Measurements from ENCODE around the gene ADRA2B. TPM values are rescaled to one million over a fixed set of nuclear protein-coding genes. Genes with fewer than 3 reads are reported as not detected.

Gene ADRA2B
- total RNA-seq, 1 experiment from 2014 or later = 4.7 TPM

DNA sequence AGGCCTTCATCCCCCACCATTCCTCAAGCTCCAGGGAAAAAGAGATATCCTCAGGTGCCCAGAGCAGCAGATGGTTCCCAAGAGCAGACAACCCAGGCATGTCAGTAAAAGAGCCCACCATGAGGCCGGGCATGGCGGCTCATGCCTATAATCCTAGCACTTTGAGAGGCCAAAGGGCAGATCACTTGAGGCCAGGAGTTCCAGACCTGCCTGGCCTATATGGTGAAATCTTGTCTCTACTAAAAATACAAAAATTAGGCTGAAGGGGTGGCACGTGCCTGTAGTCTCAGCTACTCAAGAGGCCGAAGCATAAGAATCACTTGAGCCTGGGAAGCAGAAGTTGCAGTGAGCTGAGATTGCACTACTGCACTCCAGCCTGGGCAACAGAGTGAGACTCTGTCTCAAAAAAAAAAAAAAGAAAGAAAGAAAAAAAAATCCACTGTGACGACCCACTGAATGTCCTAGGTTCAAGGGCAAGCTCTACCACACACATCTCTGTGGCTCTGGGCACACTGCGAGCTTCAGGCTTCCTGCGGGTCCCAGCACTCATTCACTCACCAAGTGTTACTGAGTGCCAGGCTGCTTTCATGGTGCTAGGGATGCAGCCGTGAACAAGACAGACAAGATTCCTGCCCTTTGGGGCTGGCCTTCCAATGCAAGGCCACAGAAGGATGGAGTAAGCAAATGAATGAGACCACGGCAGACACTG, 35.4 kb upstream of the ADRA2B start (continued):
- TF ChIP-seq, protein P1, sequence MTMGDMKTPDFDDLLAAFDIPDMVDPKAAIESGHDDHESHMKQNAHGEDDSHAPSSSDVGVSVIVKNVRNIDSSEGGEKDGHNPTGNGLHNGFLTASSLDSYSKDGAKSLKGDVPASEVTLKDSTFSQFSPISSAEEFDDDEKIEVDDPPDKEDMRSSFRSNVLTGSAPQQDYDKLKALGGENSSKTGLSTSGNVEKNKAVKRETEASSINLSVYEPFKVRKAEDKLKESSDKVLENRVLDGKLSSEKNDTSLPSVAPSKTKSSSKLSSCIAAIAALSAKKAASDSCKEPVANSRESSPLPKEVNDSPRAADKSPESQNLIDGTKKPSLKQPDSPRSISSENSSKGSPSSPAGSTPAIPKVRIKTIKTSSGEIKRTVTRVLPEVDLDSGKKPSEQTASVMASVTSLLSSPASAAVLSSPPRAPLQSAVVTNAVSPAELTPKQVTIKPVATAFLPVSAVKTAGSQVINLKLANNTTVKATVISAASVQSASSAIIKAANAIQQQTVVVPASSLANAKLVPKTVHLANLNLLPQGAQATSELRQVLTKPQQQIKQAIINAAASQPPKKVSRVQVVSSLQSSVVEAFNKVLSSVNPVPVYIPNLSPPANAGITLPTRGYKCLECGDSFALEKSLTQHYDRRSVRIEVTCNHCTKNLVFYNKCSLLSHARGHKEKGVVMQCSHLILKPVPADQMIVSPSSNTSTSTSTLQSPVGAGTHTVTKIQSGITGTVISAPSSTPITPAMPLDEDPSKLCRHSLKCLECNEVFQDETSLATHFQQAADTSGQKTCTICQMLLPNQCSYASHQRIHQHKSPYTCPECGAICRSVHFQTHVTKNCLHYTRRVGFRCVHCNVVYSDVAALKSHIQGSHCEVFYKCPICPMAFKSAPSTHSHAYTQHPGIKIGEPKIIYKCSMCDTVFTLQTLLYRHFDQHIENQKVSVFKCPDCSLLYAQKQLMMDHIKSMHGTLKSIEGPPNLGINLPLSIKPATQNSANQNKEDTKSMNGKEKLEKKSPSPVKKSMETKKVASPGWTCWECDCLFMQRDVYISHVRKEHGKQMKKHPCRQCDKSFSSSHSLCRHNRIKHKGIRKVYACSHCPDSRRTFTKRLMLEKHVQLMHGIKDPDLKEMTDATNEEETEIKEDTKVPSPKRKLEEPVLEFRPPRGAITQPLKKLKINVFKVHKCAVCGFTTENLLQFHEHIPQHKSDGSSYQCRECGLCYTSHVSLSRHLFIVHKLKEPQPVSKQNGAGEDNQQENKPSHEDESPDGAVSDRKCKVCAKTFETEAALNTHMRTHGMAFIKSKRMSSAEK (CRISPR knock-in tag; IDR thresholded peaks at IDR 0.05; ENCODE audit: borderline replicate concordance) = no peak

DNA sequence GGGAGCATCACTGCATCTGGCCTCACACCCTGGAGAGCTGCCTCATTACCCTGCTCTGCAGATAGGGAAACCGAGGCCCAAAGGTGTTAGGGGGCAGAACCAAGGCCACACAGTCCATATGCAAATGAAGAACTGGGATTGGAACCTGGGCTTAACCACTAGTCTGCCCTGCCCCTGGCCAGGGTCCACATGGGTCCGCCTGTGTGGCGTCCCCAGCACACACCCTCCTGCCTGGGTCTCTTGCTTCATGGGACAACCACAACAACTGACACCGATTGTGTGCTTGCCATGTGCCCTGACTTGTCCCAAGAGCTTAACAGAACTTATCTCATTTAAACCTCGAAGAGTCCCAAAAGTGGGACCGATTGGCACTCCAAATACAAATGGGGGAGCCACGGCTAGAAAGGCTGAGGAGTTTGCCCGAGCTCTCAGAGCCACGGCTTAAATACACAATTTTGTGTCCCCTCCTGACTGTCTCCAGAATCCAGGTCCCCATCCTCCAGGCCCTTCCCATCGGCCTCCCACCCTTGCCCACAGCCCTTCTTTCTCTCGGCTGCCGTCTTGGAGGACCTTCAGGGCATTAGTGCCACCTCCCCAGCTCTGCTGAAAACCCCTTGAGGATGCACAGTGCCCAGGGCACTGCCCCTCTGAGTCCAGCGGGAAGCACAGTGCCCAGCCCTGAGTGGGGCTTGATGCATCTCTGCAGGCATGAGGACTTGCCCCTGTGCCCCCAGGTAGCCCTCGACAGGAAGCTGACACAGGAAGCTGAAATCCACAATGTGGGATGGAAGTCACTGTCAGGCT, 34.6 kb upstream of the ADRA2B start:
- ATAC-seq (no peak), DNase-seq (ENCODE audit: low spot score) (no peak)
- TF ChIP-seq NFE2L1 (CRISPR knock-in tag; IDR thresholded peaks at IDR 0.05) = no peak
- TF ChIP-seq, protein P2, sequence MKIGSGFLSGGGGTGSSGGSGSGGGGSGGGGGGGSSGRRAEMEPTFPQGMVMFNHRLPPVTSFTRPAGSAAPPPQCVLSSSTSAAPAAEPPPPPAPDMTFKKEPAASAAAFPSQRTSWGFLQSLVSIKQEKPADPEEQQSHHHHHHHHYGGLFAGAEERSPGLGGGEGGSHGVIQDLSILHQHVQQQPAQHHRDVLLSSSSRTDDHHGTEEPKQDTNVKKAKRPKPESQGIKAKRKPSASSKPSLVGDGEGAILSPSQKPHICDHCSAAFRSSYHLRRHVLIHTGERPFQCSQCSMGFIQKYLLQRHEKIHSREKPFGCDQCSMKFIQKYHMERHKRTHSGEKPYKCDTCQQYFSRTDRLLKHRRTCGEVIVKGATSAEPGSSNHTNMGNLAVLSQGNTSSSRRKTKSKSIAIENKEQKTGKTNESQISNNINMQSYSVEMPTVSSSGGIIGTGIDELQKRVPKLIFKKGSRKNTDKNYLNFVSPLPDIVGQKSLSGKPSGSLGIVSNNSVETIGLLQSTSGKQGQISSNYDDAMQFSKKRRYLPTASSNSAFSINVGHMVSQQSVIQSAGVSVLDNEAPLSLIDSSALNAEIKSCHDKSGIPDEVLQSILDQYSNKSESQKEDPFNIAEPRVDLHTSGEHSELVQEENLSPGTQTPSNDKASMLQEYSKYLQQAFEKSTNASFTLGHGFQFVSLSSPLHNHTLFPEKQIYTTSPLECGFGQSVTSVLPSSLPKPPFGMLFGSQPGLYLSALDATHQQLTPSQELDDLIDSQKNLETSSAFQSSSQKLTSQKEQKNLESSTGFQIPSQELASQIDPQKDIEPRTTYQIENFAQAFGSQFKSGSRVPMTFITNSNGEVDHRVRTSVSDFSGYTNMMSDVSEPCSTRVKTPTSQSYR (CRISPR knock-in tag; IDR thresholded peaks at IDR 0.05) = no peak
- TF ChIP-seq ZNF263 (CRISPR knock-in tag; IDR thresholded peaks at IDR 0.05; ENCODE audit: low read depth) = no peak
- no peak for TF ChIP-seq MXD4 (CRISPR knock-in tag; IDR thresholded peaks at IDR 0.05; ENCODE audit: borderline replicate concordance)
- TF ChIP-seq, protein P3, sequence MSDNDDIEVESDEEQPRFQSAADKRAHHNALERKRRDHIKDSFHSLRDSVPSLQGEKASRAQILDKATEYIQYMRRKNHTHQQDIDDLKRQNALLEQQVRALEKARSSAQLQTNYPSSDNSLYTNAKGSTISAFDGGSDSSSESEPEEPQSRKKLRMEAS (CRISPR knock-in tag; IDR thresholded peaks at IDR 0.05) = no peak
- TF ChIP-seq RORB (CRISPR knock-in tag; IDR thresholded peaks at IDR 0.05) = no peak
- TF ChIP-seq SMAD4 (CRISPR knock-in tag; IDR thresholded peaks at IDR 0.05) = no peak
- TF ChIP-seq SOX15 (CRISPR knock-in tag; IDR thresholded peaks at IDR 0.05) = no peak
- Mint-ChIP-seq H3K9me3 (no peaks in the 10 kb centered on the region), H3K36me3 (no peaks in the 10 kb centered on the region), H3K4me1 (peaks cover 35% of the 10 kb centered on the region), H3K27ac (no peak overlapping the region), H3K4me3 (no peak overlapping the region), H3K27me3 (ENCODE audit: low read depth) (peaks cover 20% of the 10 kb centered on the region)
- CTCF ChIA-PET = interaction anchor here (1.3 to 3.1 kb wide), 4 partner anchors 9 to 37 kb away, joined by 4 to 19 read pairs (median 14); partner anchors contain the start of gene ASTL
- POLR2A ChIA-PET = no interaction called here

- ChIA-PET CTCF (interaction anchor here (3.1 to 4.9 kb wide), 2 partner anchors 12 to 24 kb away, joined by 19 to 33 read pairs; partner anchors contain the start of gene ASTL), POLR2A (no interaction called here)
- no peak for TF ChIP-seq IRF2 (CRISPR knock-in tag; IDR thresholded peaks at IDR 0.05; ENCODE audit: borderline replicate concordance, low read depth)
- TF ChIP-seq, protein P3 (CRISPR knock-in tag; IDR thresholded peaks at IDR 0.05) = no peak
- TF ChIP-seq JAZF1 (CRISPR knock-in tag; IDR thresholded peaks at IDR 0.05) = no peak
- TF ChIP-seq, protein P4, sequence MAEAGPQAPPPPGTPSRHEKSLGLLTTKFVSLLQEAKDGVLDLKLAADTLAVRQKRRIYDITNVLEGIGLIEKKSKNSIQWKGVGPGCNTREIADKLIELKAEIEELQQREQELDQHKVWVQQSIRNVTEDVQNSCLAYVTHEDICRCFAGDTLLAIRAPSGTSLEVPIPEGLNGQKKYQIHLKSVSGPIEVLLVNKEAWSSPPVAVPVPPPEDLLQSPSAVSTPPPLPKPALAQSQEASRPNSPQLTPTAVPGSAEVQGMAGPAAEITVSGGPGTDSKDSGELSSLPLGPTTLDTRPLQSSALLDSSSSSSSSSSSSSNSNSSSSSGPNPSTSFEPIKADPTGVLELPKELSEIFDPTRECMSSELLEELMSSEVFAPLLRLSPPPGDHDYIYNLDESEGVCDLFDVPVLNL (CRISPR knock-in tag; IDR thresholded peaks at IDR 0.05; ENCODE audit: borderline replicate concordance, low read depth) = no peak
- TF ChIP-seq NFATC4 (CRISPR knock-in tag; IDR thresholded peaks at IDR 0.05) = no peak
- TF ChIP-seq ZNF425 (CRISPR knock-in tag; conservative IDR thresholded peaks at IDR 0.05) = no peak
- no peak for TF ChIP-seq SOX15 (CRISPR knock-in tag; IDR thresholded peaks at IDR 0.05)
- TF ChIP-seq FOXJ3 (CRISPR knock-in tag; IDR thresholded peaks at IDR 0.05; ENCODE audit: borderline replicate concordance) = no peak
- TF ChIP-seq SMAD3 (CRISPR knock-in tag; IDR thresholded peaks at IDR 0.05; ENCODE audit: borderline replicate concordance) = no peak
- TF ChIP-seq, protein P5, sequence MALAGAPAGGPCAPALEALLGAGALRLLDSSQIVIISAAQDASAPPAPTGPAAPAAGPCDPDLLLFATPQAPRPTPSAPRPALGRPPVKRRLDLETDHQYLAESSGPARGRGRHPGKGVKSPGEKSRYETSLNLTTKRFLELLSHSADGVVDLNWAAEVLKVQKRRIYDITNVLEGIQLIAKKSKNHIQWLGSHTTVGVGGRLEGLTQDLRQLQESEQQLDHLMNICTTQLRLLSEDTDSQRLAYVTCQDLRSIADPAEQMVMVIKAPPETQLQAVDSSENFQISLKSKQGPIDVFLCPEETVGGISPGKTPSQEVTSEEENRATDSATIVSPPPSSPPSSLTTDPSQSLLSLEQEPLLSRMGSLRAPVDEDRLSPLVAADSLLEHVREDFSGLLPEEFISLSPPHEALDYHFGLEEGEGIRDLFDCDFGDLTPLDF (CRISPR knock-in tag; IDR thresholded peaks at IDR 0.05) = no peak
These were observed 33.8 kb upstream of the ADRA2B start for GRCh38 chr2:96150007-96150640.

More at GRCh38 chr2:96150007-96150640, 33.8 kb upstream of the ADRA2B start:
- Mint-ChIP-seq H3K9me3 (no peaks in the 10 kb centered on the region), H3K4me3 (no peak overlapping the region), H3K4me1 (peaks cover 35% of the 10 kb centered on the region), H3K36me3 (no peaks in the 10 kb centered on the region), H3K27me3 (ENCODE audit: low read depth) (peaks cover 25% of the 10 kb centered on the region), H3K27ac (no peak overlapping the region)
- DNase-seq (ENCODE audit: low spot score) (no peak), ATAC-seq (no peak)

Measured in WTC11 (cell line).